K562 (cell line): Measurements from ENCODE around the gene PUM1. TPM values are rescaled to one million over a fixed set of nuclear protein-coding genes. Genes with fewer than 3 reads are reported as not detected.

Source experiments
- ARHGAP35 ChIP-seq: fragments of 450-650 bp; IDR thresholded peaks from 2 replicates; pipeline ENCODE4 v1.6.1; 2018; ENCODE audit not compliant: partially characterized antibody
- ATF1 ChIP-seq, 2 experiments: fragments of 450-650 bp in 1 of 2; IDR thresholded peaks; 2 replicates each; pipeline ENCODE4 v1.6.1; 2016; ENCODE audit warnings: missing compliant biosample characterization in 1 of 2, missing genetic modification characterization in 1 of 2
- EGR1 ChIP-seq: fragments of 450-650 bp; conservative IDR thresholded peaks from 2 replicates; pipeline ENCODE4 v1.6.1; 2017; ENCODE audit warnings: mild to moderate bottlenecking
- NR2C1 ChIP-seq, 2 experiments: fragments of 450-650 bp; IDR thresholded peaks; 2 replicates each; pipeline ENCODE4 v1.6.1; 2017; ENCODE audit warnings: mild to moderate bottlenecking in 2 of 2, antibody characterized with exemption in 1 of 2, inconsistent platforms in 1 of 2, missing compliant biosample characterization in 1 of 2, missing genetic modification characterization in 1 of 2
- ZC3H4 ChIP-seq: sonication (generic); formaldehyde crosslinking; IDR thresholded peaks from 2 replicates; pipeline ENCODE4 v1.9.0; 2021; ENCODE audit warnings: missing genetic modification reagents, borderline replicate concordance
- ZC3H8 ChIP-seq: fragments of 450-650 bp; IDR thresholded peaks from 2 replicates; pipeline ENCODE4 v1.6.1; 2017
- polyA plus RNA-seq, 8 experiments: library from polyadenylated mRNA; depleted of rRNA in 4 of 8; stranded (reverse) in 5 of 8; unstranded in 3 of 8; fragments of >200 nt; fragmentation: Nextera tagmentation in 2 of 8; fragmentation: Illumina TruSeq in 1 of 8; extraction: Ambion mirVana in 2 of 8; extraction: Trizol in 1 of 8; gene quantifications; 2 replicates each; pipeline versions ENCODE4 v1.2.1 to v1.2.3, GENCODE V29; 2011 to 2014; ENCODE audit warnings: inconsistent platforms in 1 of 8, missing spikeins in 1 of 8
- total RNA-seq, 7 experiments: library from RNA; depleted of rRNA in 6 of 7; stranded (reverse); fragments of >200 nt in 6 of 7; fragmentation: Illumina TruSeq in 2 of 7; extraction: Trizol in 2 of 7; gene quantifications; 2 replicates each; pipeline versions ENCODE4 v1.2.1 to v1.2.3, GENCODE V29; 2011 to 2021; ENCODE audit warnings: low replicate concordance in 1 of 7
- TF ChIP-seq, protein P1 (sequence below): IDR thresholded peaks from 2 replicates; pipeline ENCODE4 v1.6.1; 2012; ENCODE audit warnings: low read depth, low read length, improper control_type of control experiment, borderline replicate concordance
- TF ChIP-seq, protein P2 (sequence below), 2 experiments: fragments of 250-450 bp in 1 of 2; fragments of 450-650 bp in 1 of 2; sonication (Bioruptor Pico) in 1 of 2; IDR thresholded peaks; 2 replicates each; pipeline versions ENCODE4 v1.6.1 to v1.8.0; 2016 to 2021; ENCODE audit warnings: mild to moderate bottlenecking in 2 of 2, moderate library complexity in 2 of 2, missing compliant biosample characterization in 1 of 2, missing genetic modification characterization in 1 of 2
- TF ChIP-seq, protein P3 (sequence below): fragments of 250-450 bp; sonication (Bioruptor Pico); IDR thresholded peaks from 2 replicates; pipeline ENCODE4 v1.9.0; 2021; ENCODE audit warnings: mild to moderate bottlenecking
- TF ChIP-seq, protein P4 (sequence below): fragments of 450-650 bp; IDR thresholded peaks from 2 replicates; pipeline ENCODE4 v1.6.1; 2017; ENCODE audit warnings: mild to moderate bottlenecking, moderate library complexity
- TF ChIP-seq, protein P5 (sequence below): sonication (generic); IDR thresholded peaks from 2 replicates; pipeline ENCODE4 v1.6.1; 2016
- TF ChIP-seq, protein P6 (sequence below): sonication (generic); formaldehyde crosslinking; IDR thresholded peaks from 2 replicates; pipeline ENCODE4 v1.8.1; 2023; ENCODE audit warnings: missing genetic modification reagents, mild to moderate bottlenecking, borderline replicate concordance

Gene PUM1
- total and polyA plus RNA-seq, 9 of the 15 experiments (the other 6 are each of a cell fraction or from before 2014, with no cell fraction given), result 37.7 to 104 (median 55.7) TPM

DNA sequence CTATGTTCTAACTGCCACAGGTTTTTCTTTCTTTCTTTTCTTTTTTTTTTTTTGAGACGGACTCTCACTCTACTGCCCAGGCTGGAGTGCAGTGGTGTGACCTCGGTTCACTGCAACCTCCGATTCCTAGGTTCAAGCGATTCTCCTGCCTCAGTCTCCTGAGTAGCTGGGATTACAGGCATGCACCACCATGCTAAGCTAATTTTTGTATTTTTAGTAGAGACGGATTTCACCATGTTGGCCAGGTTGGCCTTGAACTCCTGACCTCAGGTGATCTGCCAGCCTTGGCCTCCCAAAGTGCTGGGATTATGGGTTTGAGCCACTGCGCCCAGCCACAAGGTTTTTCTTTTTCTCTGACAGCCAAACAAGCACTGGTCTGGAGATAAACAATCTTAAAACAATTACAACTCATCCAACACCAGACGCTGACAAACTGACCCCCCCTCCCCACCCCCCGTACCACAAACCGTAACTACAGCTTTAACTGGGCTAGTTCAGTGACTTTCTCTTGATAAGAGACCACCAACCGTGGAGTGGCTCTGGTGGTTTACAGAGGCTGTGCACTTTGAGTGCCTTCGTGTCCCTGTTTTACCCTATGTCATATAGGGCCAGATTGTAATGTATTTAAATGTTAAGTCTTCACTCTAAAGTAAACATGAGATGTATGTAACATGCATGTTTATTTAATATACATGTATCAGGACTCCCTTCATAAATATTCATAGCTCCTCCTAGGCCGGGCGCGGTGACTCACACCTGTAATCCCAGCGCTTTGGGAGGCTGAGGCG lies 19.5 kb upstream of the PUM1 start (continued):
- TF ChIP-seq ARHGAP35, result no peak
- peak; percentile 39; the same call in 1 of the 2 replicates for TF ChIP-seq NR2C1 (IDR thresholded peaks at IDR 0.05)
- TF ChIP-seq NR2C1 (tag; IDR thresholded peaks at IDR 0.05), result peak; percentile 47; the same call in 1 of the 2 replicates
- TF ChIP-seq, protein P1, sequence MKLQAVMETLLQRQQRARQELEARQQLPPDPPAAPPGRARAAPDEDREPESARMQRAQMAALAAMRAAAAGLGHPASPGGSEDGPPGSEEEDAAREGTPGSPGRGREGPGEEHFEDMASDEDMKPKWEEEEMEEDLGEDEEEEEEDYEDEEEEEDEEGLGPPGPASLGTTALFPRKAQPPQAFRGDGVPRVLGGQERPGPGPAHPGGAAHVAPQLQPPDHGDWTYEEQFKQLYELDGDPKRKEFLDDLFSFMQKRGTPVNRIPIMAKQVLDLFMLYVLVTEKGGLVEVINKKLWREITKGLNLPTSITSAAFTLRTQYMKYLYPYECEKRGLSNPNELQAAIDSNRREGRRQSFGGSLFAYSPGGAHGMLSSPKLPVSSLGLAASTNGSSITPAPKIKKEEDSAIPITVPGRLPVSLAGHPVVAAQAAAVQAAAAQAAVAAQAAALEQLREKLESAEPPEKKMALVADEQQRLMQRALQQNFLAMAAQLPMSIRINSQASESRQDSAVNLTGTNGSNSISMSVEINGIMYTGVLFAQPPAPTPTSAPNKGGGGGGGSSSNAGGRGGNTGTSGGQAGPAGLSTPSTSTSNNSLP, result 0 out of 2 replicates have a peak, but pooled peaks have one; percentile 44
- TF ChIP-seq ATF1 (CRISPR knock-in tag; IDR thresholded peaks at IDR 0.05), result no peak
- TF ChIP-seq ATF1 (tag; IDR thresholded peaks at IDR 0.05), result peak; percentile 63; the same call in 1 of the 2 replicates
- TF ChIP-seq, protein P2, sequence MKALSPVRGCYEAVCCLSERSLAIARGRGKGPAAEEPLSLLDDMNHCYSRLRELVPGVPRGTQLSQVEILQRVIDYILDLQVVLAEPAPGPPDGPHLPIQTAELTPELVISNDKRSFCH (CRISPR knock-in tag; IDR thresholded peaks at IDR 0.05), result no peak
- TF ChIP-seq, protein P2 (tag; IDR thresholded peaks at IDR 0.05), result no peak
- no peak for TF ChIP-seq EGR1
- TF ChIP-seq, protein P3, sequence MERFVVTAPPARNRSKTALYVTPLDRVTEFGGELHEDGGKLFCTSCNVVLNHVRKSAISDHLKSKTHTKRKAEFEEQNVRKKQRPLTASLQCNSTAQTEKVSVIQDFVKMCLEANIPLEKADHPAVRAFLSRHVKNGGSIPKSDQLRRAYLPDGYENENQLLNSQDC (CRISPR knock-in tag), result no peak
- TF ChIP-seq, protein P4, sequence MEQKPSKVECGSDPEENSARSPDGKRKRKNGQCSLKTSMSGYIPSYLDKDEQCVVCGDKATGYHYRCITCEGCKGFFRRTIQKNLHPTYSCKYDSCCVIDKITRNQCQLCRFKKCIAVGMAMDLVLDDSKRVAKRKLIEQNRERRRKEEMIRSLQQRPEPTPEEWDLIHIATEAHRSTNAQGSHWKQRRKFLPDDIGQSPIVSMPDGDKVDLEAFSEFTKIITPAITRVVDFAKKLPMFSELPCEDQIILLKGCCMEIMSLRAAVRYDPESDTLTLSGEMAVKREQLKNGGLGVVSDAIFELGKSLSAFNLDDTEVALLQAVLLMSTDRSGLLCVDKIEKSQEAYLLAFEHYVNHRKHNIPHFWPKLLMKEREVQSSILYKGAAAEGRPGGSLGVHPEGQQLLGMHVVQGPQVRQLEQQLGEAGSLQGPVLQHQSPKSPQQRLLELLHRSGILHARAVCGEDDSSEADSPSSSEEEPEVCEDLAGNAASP, result no peak
- no peak for TF ChIP-seq ZC3H4
- TF ChIP-seq, protein P5, sequence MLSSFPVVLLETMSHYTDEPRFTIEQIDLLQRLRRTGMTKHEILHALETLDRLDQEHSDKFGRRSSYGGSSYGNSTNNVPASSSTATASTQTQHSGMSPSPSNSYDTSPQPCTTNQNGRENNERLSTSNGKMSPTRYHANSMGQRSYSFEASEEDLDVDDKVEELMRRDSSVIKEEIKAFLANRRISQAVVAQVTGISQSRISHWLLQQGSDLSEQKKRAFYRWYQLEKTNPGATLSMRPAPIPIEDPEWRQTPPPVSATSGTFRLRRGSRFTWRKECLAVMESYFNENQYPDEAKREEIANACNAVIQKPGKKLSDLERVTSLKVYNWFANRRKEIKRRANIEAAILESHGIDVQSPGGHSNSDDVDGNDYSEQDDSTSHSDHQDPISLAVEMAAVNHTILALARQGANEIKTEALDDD, result peak; percentile 97
- TF ChIP-seq ZC3H8, result no peak
- TF ChIP-seq, protein P6, sequence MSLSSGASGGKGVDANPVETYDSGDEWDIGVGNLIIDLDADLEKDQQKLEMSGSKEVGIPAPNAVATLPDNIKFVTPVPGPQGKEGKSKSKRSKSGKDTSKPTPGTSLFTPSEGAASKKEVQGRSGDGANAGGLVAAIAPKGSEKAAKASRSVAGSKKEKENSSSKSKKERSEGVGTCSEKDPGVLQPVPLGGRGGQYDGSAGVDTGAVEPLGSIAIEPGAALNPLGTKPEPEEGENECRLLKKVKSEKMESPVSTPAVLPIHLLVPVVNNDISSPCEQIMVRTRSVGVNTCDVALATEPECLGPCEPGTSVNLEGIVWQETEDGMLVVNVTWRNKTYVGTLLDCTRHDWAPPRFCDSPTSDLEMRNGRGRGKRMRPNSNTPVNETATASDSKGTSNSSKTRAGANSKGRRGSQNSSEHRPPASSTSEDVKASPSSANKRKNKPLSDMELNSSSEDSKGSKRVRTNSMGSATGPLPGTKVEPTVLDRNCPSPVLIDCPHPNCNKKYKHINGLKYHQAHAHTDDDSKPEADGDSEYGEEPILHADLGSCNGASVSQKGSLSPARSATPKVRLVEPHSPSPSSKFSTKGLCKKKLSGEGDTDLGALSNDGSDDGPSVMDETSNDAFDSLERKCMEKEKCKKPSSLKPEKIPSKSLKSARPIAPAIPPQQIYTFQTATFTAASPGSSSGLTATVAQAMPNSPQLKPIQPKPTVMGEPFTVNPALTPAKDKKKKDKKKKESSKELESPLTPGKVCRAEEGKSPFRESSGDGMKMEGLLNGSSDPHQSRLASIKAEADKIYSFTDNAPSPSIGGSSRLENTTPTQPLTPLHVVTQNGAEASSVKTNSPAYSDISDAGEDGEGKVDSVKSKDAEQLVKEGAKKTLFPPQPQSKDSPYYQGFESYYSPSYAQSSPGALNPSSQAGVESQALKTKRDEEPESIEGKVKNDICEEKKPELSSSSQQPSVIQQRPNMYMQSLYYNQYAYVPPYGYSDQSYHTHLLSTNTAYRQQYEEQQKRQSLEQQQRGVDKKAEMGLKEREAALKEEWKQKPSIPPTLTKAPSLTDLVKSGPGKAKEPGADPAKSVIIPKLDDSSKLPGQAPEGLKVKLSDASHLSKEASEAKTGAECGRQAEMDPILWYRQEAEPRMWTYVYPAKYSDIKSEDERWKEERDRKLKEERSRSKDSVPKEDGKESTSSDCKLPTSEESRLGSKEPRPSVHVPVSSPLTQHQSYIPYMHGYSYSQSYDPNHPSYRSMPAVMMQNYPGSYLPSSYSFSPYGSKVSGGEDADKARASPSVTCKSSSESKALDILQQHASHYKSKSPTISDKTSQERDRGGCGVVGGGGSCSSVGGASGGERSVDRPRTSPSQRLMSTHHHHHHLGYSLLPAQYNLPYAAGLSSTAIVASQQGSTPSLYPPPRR (CRISPR knock-in tag), result no peak
